Activated naive CD4-positive, alpha-beta T cell treated with Interleukin-2 at 50 U/mL for 16 hours (primary cell): ENCODE data around the gene IL6.
"Not testable (repeated sequence)": the region's sequence is repeated elsewhere in the genome, so short reads cannot be mapped to it uniquely, and the experiment has no call there.

Experiments used
- DNase-seq: peaks from one replicate; pipeline ENCODE4 v3.0.0-alpha.2; 2020

IL6 gene

DNA sequence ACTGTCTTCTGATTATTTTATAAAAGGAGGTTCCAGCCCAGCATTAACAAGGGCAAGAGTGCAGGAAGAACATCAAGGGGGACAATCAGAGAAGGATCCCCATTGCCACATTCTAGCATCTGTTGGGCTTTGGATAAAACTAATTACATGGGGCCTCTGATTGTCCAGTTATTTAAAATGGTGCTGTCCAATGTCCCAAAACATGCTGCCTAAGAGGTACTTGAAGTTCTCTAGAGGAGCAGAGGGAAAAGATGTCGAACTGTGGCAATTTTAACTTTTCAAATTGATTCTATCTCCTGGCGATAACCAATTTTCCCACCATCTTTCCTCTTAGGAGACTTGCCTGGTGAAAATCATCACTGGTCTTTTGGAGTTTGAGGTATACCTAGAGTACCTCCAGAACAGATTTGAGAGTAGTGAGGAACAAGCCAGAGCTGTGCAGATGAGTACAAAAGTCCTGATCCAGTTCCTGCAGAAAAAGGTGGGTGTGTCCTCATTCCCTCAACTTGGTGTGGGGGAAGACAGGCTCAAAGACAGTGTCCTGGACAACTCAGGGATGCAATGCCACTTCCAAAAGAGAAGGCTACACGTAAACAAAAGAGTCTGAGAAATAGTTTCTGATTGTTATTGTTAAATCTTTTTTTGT lies 2.3 kb downstream of the IL6 start:
- no peak for DNase-seq

GRCh38 chr7:22730066-22730710 lies 3.2 kb downstream of the IL6 start:
- DNase-seq, result no peak

- DNase-seq, result no peak
Measured at GRCh38 chr7:22730921-22731654, 4.1 kb downstream of the IL6 start.

DNA sequence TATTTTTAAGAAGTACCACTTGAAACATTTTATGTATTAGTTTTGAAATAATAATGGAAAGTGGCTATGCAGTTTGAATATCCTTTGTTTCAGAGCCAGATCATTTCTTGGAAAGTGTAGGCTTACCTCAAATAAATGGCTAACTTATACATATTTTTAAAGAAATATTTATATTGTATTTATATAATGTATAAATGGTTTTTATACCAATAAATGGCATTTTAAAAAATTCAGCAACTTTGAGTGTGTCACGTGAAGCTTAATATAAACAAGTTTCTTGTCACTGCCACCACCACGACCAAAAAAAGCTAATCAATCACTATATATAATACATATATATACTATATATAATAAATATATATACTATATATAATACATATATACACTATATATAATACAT lies 4.8 kb downstream of the IL6 start:
- DNase-seq, result no peak

DNA sequence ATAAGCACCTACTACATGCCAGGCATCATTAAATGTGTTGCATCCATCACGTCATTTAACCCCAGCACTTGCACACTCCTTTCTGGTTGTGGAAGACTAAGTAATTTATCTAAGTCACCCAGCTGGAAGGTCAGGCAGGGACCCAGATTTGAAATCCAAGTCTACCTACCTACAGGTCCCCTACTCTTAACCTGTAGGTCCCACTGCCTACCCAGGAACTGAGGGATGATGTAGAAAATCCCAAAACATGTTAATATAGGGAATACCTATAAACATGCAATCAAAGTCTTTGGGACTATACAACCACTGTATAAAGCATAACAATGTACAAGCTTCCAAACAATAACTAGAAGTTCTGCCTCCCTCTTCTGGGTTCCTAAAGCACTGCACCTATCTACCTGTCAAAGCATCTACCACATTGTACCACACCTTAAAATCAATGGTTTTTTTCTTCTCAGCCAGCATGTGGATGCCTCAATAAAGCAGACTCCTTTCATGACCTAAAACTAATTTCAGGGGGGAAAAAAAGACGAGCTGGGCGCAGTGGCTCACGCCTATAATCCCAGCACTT lies 5.6 kb downstream of the IL6 start:
- DNase-seq, result no peak

GRCh38 chr7:22733761-22734160 lies 6.8 kb downstream of the IL6 start:
- no peak for DNase-seq

- no peak for DNase-seq
Measured at GRCh38 chr7:22743014-22743413, 16.0 kb downstream of the IL6 start.

- DNase-seq, result no peak
Measured at GRCh38 chr7:22751341-22751740, 24.3 kb downstream of the IL6 start.

GRCh38 chr7:22757338-22757994 lies 30.5 kb downstream of the IL6 start:
- DNase-seq, result no peak

DNA sequence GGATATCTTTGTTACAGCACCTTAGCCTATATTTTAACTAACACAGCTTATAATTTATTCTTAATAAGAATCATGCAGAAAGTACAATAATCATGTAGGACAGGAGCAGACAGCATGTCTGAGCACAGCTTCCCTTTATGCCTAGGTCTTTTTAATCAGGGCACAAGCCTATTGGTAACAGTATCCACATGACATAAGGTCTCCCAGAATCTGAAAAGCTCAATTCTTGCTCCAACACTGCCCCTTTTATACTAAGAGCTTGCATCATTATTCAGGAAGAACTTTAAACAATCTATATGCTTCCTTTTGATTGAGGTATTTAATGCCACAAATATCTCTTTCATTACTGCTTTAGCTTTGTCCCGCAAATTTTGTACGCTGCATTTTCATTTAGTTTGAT lies 31.6 kb downstream of the IL6 start:
- DNase-seq, result no peak

DNA sequence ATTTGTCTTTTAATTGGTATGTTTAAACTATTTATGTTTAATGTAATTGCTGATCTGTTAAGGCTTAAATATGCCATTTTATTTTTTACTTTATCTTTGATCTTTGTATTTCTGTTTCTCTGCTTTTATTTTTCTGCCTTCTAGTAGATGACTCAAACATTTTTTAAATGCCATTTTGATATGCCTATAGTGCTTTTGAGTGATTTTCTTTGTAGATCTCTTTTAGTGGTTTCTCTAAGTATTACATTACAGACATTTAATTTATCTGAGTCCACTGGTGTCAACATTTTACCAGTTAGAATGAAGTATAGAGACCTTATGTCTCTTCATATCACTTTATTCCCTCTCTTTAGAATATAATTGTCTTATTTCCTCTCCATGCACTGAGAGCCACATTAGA lies 32.7 kb downstream of the IL6 start:
- DNase-seq, result no peak

- DNase-seq, result no peak
Measured at GRCh38 chr7:22762866-22763265, 35.9 kb downstream of the IL6 start.

- no peak for DNase-seq
Measured at GRCh38 chr7:22765609-22766008, 38.6 kb downstream of the IL6 start.

DNA sequence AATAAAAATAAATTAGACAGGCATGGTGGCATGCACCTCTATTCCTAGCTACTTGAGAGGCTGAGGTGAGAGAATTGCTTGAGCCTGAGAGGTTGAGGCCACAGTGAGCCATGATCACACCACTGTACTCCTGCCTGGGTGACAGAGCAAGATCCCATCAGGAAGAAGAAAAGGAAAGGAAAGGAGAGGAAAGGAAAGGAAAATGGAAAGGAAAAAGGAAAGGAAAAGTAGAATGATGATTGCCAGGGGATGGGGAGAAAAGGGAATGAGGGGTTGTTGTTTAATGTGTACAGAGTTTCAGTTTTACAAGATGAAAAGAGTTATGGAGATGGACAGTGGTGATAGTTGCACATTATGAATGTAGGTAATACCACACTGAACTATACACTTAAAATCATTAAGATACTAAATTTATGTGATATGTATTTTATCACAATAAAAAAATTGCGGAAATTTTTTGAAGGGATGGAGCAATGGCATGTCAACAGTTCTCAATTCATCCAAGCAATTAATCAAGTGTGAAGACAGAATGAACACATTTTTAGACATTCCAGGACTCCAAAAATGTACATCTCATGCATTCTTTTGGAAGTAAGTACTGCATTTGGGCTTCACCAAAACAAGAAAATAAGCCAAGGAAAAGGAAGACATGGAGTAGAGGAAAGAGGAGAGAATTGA lies 44.3 kb downstream of the IL6 start:
- no peak for DNase-seq

- no peak for DNase-seq
Measured at GRCh38 chr7:22771872-22772228, 44.9 kb downstream of the IL6 start.

GRCh38 chr7:22772885-22773284 lies 45.9 kb downstream of the IL6 start:
- no peak for DNase-seq

GRCh38 chr7:22776964-22777363 lies 50.0 kb downstream of the IL6 start:
- no peak for DNase-seq

- DNase-seq, result not testable (repeated sequence)
Measured at GRCh38 chr7:22779730-22780323, 52.8 kb downstream of the IL6 start.

DNA sequence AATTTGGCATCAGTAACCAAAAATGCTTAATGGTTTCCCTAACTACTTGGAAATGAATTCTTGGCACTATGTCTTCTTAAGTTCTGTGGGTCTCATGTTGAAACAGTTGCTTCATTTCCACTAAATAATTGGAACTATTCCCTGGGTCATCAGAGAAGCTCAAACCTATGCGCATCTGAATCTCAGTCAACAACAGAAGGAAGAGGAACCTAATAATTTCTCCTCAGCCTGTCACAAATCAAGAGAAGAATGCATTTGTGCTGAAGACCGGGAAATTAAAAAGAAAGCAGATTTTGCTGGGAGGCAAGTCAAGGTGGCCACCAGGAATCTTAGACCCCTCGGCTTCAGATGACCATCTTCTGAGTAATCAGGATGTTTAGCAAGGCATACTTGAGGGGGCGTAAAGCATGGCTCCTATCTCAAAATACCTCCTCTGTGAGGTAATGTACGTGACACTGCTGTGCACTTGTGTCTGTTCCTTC lies 54.3 kb downstream of the IL6 start:
- no peak for DNase-seq
